Stomach smooth muscle (tissue), 2 donors: ENCODE results near the gene FAM222B.
"Not testable (repeated sequence)": the region's sequence is repeated elsewhere in the genome, so short reads cannot be mapped to it uniquely, and the experiment has no call there.

Source experiments
- H3K27ac ChIP-seq: one replicate; pipeline ENCODE4 v1.7.0; 2013; ENCODE audit warnings: mild to moderate bottlenecking, low read length, inconsistent platforms
- H3K27me3 ChIP-seq, 2 donors: one replicate each; pipeline ENCODE4 v1.7.0; 2013; ENCODE audit warnings: low read length in 2 of 2; ENCODE audit not compliant: insufficient read depth in 2 of 2, control insufficient read depth in 1 of 2
- H3K36me3 ChIP-seq, 2 donors: one replicate each; pipeline ENCODE4 v1.7.0; 2013; ENCODE audit warnings: low read length in 2 of 2; ENCODE audit not compliant: control insufficient read depth in 2 of 2, insufficient read depth in 2 of 2
- H3K4me1 ChIP-seq: one replicate; pipeline ENCODE4 v1.7.0; 2013; ENCODE audit warnings: low read length; ENCODE audit not compliant: control insufficient read depth, insufficient read depth
- H3K4me3 ChIP-seq, 2 donors: one replicate each; pipeline ENCODE4 v1.7.0; 2013; ENCODE audit warnings: low read length in 2 of 2
- H3K9ac ChIP-seq, 2 donors: one replicate each; pipeline ENCODE4 v1.7.0; 2013; ENCODE audit warnings: low read length in 2 of 2, mild to moderate bottlenecking in 1 of 2
- H3K9me3 ChIP-seq, 2 donors: one replicate each; pipeline ENCODE4 v1.7.0; 2013; ENCODE audit warnings: low read length in 2 of 2; ENCODE audit not compliant: control insufficient read depth in 2 of 2
- donor health status: healthy.
- donor health status: Pancreatic carcinoma.

Gene FAM222B

DNA sequence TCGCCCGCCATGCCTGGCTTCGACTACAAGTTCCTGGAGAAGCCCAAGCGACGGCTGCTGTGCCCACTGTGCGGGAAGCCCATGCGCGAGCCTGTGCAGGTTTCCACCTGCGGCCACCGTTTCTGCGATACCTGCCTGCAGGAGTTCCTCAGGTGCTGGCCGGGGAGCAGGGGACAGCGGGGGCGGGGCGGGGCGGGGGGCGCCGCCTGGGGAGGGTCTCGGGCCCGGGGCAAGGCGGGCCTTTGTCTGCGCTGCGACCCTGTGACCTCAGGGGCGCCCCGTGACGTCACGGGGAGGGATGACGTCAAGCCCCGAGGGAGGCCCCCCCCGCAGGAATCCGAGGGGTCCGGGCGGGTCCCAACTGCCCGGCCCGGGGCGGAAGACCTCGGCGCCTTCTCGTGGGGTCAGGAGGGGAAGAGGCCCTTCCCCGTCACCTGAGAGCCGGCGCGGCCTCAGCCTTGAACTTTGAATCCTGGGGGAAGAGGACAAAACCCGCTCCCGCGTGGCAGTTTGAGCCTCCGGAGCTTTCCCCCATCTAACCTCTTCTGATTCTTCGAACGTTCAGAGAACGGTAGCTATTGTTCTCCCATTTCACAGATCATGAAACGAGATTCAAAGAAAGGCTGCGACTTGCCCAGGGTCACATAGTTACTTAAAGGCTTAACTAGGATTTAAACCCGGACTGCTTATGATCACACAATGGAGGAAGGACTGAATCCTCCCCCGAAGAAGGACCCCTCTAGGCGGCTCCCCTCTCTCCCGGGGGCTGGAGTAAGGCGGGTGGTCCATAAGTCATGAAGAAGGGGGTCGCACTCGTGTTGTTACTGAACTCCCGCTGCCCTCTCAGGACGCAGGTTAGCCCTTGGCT, 98.3 kb downstream of the FAM222B start:
- Histone ChIP-seq H3K4me1 (peaks cover 38% of the 10 kb centered on the region), H3K36me3 (peaks cover 2 to 9% of the 10 kb centered on the region in 2 donors)

DNA sequence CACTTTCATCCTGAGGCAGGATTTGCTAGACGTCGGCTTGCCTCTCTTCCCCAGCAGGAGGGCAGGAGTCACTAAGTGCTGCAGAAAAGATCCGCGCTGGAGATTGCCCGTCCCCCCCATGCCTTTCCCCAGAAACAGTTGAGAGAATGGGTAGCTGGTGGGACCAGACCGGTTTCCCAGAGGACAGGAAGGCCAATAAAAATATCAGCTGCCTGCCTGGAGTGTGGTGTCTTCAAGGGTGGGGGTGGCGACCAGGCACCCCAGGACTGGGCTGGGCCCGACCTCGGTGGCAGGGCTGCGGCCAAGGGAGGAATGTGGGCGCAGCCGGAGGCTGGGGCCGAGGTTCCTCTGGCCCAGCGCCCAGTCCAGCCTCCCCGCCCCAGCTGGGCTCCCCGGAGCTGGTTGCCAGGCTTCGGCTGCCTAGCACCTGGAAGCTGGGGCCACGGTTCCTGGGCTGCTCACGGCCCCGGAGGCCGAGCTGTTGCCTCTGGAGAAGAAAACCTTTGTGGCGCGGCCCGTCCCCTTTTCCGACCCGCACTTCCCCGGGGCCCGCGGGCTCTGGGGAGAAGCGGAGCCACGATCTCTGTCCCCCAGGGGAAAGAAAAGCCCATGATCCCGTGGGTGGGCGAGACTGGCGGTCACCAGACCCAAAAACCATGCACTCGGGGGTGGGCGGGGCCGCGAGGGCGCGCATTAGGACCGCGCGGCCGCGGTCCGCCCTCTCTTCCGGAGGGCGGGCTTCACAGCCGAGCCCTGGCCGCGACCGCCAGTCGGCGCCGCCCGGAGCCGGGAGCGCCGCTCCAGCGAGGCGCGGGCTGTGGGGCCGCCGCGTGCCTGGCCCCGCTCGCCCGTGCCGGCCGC, 99.1 kb downstream of the FAM222B start, which contains the start of gene TRAF4:
Gene TRAF4 (plus strand): TSS at position 769 of the 861 bp plus-strand sequence. CDS start 102 bp downstream, outside the sequence.
- Histone ChIP-seq H3K9me3 (no peaks in the 10 kb centered on the region), H3K27ac (peak within 1 kb of the TSS; percentile 55), H3K36me3 (peaks cover 0 to 4% of the 10 kb centered on the region in 2 donors), H3K27me3 (no peaks in the 10 kb centered on the region), H3K9ac (peak within 1 kb of the TSS; percentile 63 to 80), H3K4me1 (peaks cover 38% of the 10 kb centered on the region), H3K4me3 (peak within 1 kb of the TSS; percentile 74 to 76)

More for the DNA sequence above, 98.3 kb downstream of the FAM222B start:
- H3K9me3 ChIP-seq, result no peaks in the 10 kb centered on the region
- H3K27ac ChIP-seq, result peak overlapping the region; percentile 55
- peak overlapping the region; percentile 55 to 74 for H3K4me3 ChIP-seq
- no peaks in the 10 kb centered on the region for H3K27me3 ChIP-seq
- peak overlapping the region; percentile 61 to 80 for H3K9ac ChIP-seq

DNA sequence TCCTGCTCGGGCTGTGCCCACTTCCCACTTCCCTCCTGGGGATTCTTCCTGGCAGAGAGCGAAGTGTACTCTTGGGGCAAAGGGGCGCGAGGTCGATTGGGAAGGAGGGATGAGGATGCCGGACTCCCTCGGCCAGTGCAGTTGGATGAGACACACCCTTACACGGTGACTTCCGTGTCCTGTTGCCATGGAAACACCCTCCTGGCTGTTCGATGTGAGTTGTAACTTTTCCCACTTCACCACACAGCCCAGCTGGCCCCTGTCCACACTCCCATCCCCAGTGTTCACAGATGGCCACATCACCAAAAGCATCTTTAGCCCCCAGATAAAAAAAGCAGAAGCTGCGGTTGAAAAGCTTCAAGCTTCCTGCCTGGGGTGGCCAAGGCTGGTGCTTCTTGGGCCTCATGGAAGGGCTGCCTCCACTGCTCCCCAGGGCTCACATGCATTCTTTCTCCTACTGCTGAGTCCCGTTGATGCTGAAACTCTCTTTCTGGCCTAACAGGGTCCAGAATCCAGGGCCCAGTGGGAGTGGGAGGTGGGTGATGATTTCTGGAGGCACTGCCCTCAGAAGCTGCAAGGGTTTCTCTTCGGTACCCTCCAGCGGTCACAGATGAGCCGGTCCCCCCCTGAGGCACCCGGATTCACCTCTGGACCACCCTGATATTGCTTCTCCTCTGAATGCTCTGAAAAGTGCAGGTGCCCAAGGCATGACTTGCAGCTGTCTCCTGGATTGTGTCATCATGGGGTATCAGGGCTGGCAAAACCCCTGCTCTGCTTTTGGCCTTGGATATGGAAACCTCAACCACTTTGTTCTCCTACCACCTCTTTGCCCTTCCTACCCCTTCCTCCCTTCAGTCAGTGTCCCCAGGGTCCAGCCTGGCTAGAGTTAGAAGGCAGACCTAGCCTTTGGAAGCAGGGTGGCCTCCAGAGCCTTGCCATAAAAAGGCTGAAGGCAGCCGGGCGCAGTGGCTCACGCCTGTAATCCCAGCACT, 100.9 kb downstream of the FAM222B start:
- H3K27ac ChIP-seq, result no peak overlapping the region
- H3K27me3 ChIP-seq, result no peaks in the 10 kb centered on the region
- H3K9ac ChIP-seq, result no peak overlapping the region
- no peaks in the 10 kb centered on the region for H3K9me3 ChIP-seq
- no peaks in the 10 kb centered on the region for H3K36me3 ChIP-seq
- peaks cover 29% of the 10 kb centered on the region for H3K4me1 ChIP-seq
- no peak overlapping the region for H3K4me3 ChIP-seq

DNA sequence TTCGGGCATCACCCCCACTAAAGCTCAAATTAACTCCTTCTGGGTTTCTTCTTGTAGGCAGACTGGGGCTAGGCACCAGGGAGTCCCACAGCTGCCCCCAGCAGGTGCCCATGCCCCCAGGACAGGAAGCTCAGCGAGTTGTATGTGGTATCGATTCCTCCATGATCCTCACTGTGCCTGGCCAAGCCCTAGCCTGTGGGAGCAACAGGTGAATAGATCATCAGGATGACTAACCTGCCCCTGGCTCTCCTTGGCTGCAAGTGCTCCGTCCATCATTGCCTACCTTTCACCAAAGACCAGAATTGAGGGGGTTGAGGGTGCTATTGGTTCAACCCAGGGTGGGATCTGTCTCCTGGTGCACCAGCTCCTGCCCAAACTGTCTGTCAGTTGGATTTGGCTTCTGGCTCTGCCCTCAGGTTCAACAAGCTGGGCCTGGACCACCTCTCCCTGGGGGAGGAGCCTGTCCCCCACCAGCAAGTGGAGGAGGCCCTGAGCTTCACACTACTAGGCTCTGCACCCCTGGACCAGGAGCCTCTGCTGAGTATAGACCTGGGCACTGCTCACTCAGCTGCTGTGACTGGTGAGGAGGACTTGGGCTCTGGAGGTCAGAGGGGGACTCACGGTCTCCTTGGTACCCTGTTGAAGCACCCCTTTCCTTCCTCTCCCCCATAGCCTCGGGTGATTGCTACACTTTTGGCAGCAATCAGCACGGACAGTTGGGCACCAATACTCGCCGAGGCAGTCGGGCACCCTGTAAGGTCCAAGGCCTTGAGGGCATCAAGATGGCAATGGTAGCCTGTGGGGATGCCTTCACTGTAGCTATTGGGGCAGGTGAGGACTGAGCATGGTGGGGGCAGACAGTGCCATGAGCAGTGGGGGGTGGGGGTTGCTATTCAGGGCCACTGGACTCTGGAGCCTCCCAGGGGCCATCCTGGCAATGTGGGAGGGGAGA, 101.9 kb downstream of the FAM222B start:
- Histone ChIP-seq H3K9me3 (no peaks in the 10 kb centered on the region), H3K27ac (no peak overlapping the region), H3K4me3 (no peak overlapping the region), H3K36me3 (no peaks in the 10 kb centered on the region), H3K4me1 (peaks cover 20% of the 10 kb centered on the region), H3K27me3 (no peaks in the 10 kb centered on the region), H3K9ac (no peak overlapping the region)

DNA sequence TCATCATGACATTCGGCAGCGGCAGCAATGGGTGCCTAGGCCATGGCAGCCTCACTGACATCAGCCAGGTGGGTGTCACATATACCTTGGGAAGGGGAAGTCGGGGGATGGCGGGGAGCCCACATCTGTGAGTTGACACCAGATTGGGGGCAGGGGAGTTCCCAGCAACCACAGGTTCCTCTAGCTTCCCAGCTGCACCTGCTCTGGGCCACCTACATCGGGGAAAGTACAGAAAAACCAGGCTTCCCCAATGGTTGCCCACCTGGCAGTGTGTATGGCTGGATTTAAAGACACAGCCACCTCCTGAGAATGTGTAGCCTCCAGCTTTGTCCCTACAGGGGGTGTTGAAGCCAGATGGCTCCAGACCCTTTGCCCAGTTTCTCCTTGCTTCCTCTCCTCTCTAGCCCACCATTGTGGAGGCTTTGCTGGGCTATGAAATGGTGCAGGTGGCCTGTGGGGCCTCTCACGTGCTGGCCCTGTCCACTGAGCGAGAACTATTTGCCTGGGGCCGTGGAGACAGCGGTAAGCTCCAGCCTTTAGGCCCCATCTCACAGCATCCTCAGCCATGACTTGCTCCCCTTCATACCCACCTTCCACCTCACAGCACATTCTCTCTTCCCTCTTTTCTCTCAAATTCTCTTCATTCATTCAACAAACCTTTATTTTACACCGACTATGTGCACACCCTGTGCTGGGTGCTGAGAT, 103.8 kb downstream of the FAM222B start:
- H3K27me3 ChIP-seq, result no peaks in the 10 kb centered on the region
- H3K9ac ChIP-seq, result no peak overlapping the region
- peaks cover 0 to 2% of the 10 kb centered on the region in 2 donors for H3K36me3 ChIP-seq
- no peak overlapping the region for H3K27ac ChIP-seq
- no peaks in the 10 kb centered on the region for H3K9me3 ChIP-seq
- H3K4me3 ChIP-seq, result no peak overlapping the region
- peaks cover 8% of the 10 kb centered on the region for H3K4me1 ChIP-seq

DNA sequence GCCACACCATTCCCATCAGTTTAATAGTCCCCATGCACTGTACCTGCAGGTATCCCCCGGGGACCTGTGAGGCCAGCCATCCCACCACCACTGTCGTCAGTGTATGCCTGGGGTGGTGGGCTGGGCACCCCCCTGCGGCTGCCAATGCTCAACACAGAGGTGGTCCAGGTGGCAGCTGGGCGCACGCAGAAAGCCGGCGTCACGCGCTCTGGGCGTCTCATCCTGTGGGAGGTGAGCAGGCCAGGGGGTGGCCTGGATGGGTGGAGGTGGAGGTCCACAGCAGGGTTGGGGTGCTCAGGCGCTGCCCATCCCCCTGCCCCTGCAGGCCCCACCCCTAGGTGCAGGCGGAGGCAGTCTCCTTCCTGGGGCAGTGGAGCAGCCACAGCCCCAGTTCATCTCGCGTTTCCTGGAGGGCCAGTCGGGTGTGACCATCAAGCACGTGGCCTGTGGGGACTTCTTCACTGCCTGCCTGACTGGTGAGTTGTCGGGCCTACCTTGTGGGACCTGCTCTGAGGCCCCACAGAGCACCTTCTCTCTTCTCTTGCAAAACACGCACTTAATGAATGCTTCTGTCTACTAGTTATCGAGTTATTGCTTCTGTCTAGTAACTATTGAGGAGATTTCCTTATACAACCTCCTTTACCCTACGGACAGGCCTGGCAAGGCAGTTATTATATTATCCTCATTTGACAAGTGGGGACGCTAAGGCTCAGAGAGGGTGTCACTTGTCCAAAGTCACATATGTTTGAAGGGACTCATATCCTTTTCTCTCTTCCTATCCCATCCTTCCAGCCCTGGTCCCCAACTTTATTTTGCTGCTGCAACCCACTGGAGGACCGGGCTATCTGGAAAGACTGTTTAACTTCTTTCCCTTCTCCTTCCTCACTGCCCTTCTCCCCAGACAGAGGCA, 104.6 kb downstream of the FAM222B start:
- Histone ChIP-seq H3K4me1 (peaks cover 1% of the 10 kb centered on the region), H3K9ac (no peak overlapping the region), H3K27me3 (no peaks in the 10 kb centered on the region), H3K27ac (no peak overlapping the region), H3K36me3 (peaks cover 0 to 2% of the 10 kb centered on the region in 2 donors), H3K4me3 (no peak overlapping the region), H3K9me3 (no peaks in the 10 kb centered on the region)

DNA sequence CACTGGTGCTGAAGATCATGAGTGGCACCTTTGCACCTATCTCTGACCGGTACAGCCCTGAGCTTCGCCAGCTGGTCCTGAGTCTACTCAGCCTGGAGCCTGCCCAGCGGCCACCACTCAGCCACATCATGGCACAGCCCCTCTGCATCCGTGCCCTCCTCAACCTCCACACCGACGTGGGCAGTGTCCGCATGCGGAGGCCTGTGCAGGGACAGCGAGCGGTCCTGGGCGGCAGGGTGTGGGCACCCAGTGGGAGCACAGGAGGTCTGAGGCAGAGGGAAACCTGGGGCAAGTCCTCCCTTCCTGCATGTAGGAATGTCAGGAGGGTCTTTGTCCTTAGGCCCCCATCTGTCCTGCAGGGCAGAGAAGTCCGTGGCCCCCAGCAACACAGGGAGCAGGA, 105.3 kb downstream of the FAM222B start:
- Histone ChIP-seq H3K9me3 (no peaks in the 10 kb centered on the region), H3K9ac (no peak overlapping the region), H3K27ac (no peak overlapping the region), H3K36me3 (peaks cover 0 to 2% of the 10 kb centered on the region in 2 donors), H3K27me3 (no peaks in the 10 kb centered on the region), H3K4me1 (no peaks in the 10 kb centered on the region), H3K4me3 (no peak overlapping the region)

DNA sequence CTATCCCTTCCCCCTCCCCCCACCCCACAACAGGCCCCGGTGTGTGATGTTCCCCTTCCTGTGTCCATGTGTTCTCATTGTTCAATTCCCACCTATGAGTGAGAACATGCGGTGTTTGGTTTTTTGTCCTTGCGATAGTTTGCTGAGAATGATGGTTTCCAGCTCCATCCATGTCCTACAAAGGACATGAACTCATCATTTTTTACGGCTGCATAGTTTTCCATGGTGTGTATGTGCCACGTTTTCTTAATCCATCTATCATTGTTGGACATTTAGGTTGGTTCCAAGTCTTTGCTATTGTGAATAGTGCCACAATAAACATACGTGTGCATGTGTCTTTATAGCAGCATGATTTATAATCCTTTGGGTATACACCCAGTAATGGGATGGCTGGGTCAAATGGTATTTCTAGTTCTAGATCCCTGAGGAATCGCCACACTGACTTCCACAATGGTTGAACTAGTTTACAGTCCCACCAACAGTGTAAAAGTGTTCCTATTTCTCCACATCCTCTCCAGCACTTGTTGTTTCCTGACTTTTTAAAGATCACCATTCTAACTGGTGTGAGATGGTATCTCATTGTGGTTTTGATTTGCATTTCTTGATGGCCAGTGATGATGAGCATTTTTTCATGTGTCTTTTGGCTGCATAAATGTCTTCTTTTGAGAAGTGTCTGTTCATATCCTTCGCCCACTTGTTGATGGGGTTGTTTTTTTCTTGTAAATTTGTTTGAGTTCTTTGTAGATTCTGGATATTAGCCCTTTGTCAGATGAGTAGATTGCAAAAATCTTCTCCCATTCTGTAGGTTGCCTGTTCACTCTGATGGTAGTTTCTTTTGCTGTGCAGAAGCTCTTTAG, 106.4 kb downstream of the FAM222B start:
- H3K4me1 ChIP-seq, H3K9me3 ChIP-seq, H3K27ac ChIP-seq, H3K36me3 ChIP-seq, H3K4me3 ChIP-seq, H3K27me3 ChIP-seq, H3K9ac ChIP-seq: not testable (repeated sequence)
